ENCODE data around the gene MTA3. TPM values are rescaled to one million over a fixed set of nuclear protein-coding genes. Genes with fewer than 3 reads are reported as not detected.

MTA3 gene
- total and polyA plus RNA-seq, 2 donors (not counting 3 experiments of a cell fraction or from before 2014, with no cell fraction given), result 36.3 to 53.3 TPM

GRCh38 chr2:42550870-42551269 is 17.6 kb upstream of the MTA3 start:
- no peaks in the 10 kb centered on the region for H3K4me1 ChIP-seq (ENCODE audit: control insufficient read depth, extremely low read depth, insufficient read depth, low read length)
- H3K9me1 ChIP-seq (replicated peaks; ENCODE audit: control insufficient read depth, extremely low read depth, insufficient read depth, low read length), result no peaks in the 10 kb centered on the region
- dilution Hi-C loops (cut with MboI; ENCODE audit: extremely low pct_ligation_motif_present, low sequenced_read_pairs) (no loop called here), intact Hi-C loops (cut with micrococcal nuclease) (no loop called here)
- no peak overlapping the region for H3K4me3 ChIP-seq (replicated peaks in 1 of 3; ENCODE audit: insufficient read depth in 1 of 3, low read depth in 1 of 3, low read length in 3 of 3)
- no peak for TF ChIP-seq MYC (IDR thresholded peaks at IDR 0.05; ENCODE audit: low read depth, low read length)
- TF ChIP-seq POLR2AphosphoS5 (IDR thresholded peaks at IDR 0.05; ENCODE audit: insufficient read depth, low read depth, low read length), result no peak
- no peak for TF ChIP-seq JUN (IDR thresholded peaks at IDR 0.05; ENCODE audit: borderline replicate concordance, insufficient read depth, insufficient read length, low read depth)
- no peak for TF ChIP-seq EZH2 (IDR thresholded peaks at IDR 0.05; ENCODE audit: borderline replicate concordance, low read depth, low read length, severe bottlenecking)
- no peak for TF ChIP-seq CTCF (IDR thresholded peaks at IDR 0.05; ENCODE audit: extremely low read depth in 1 of 2, insufficient read depth in 1 of 2, low read depth in 1 of 2, low read length in 2 of 2)
- ChIA-PET CTCF (no interaction called here), POLR2A (no interaction called here)
- no TSS peak for BruUV-seq (replicated peaks)
- H3K79me2 ChIP-seq (ENCODE audit: control insufficient read depth, insufficient read depth, low read length), result no peaks in the 10 kb centered on the region
- no peaks in the 10 kb centered on the region for H3K36me3 ChIP-seq (ENCODE audit: control insufficient read depth in 2 of 2, extremely low read depth in 1 of 2, insufficient read depth in 2 of 2, low read length in 2 of 2)
- FAIRE-seq, result no peak
- no peaks in the 10 kb centered on the region for H3K9me3 ChIP-seq (replicated peaks; ENCODE audit: control insufficient read depth, insufficient read depth, low read length)
- no peak overlapping the region for H3K27ac ChIP-seq (ENCODE audit: insufficient read depth, low read depth, low read length)
- no peak for DNase-seq (ENCODE audit: low read depth, low spot score)
- no peak overlapping the region for H3K9ac ChIP-seq (replicated peaks; ENCODE audit: extremely low read depth, insufficient read depth, low read length)
- H3K27me3 ChIP-seq (ENCODE audit: control insufficient read depth in 2 of 2, insufficient read depth in 2 of 2, low read length in 2 of 2), result no peaks in the 10 kb centered on the region
- H4K20me1 ChIP-seq (replicated peaks; ENCODE audit: control insufficient read depth, extremely low read depth, insufficient read depth, low read length), result no peaks in the 10 kb centered on the region
- H2AFZ ChIP-seq (ENCODE audit: low read depth, low read length), result no peak overlapping the region
- H3K4me2 ChIP-seq (ENCODE audit: insufficient read depth, low read length), result no peak overlapping the region

GRCh38 chr2:42554392-42554791 is 14.0 kb upstream of the MTA3 start:
- H3K36me3 ChIP-seq (ENCODE audit: control insufficient read depth in 2 of 2, extremely low read depth in 1 of 2, insufficient read depth in 2 of 2, low read length in 2 of 2), result no peaks in the 10 kb centered on the region
- no peaks in the 10 kb centered on the region for H3K4me1 ChIP-seq (ENCODE audit: control insufficient read depth, extremely low read depth, insufficient read depth, low read length)
- FAIRE-seq (no peak), DNase-seq (ENCODE audit: low read depth, low spot score) (no peak)
- no TSS peak for BruUV-seq (replicated peaks)
- no peak overlapping the region for H3K4me3 ChIP-seq (replicated peaks in 1 of 3; ENCODE audit: insufficient read depth in 1 of 3, low read depth in 1 of 3, low read length in 3 of 3)
- no peak overlapping the region for H3K27ac ChIP-seq (ENCODE audit: insufficient read depth, low read depth, low read length)
- ChIA-PET POLR2A (interaction anchor here (0.7 kb wide), 1 partner anchor 16 kb away, joined by 3 read pairs; no protein-coding TSS in a partner anchor), CTCF (interaction anchor here (1.1 kb wide), 1 partner anchor 32 kb away, joined by 3 read pairs; no protein-coding TSS in a partner anchor)
- H4K20me1 ChIP-seq (replicated peaks; ENCODE audit: control insufficient read depth, extremely low read depth, insufficient read depth, low read length), result no peaks in the 10 kb centered on the region
- no peak overlapping the region for H3K9ac ChIP-seq (replicated peaks; ENCODE audit: extremely low read depth, insufficient read depth, low read length)
- H2AFZ ChIP-seq (ENCODE audit: low read depth, low read length), result no peak overlapping the region
- H3K9me1 ChIP-seq (replicated peaks; ENCODE audit: control insufficient read depth, extremely low read depth, insufficient read depth, low read length), result no peaks in the 10 kb centered on the region
- no peaks in the 10 kb centered on the region for H3K9me3 ChIP-seq (replicated peaks; ENCODE audit: control insufficient read depth, insufficient read depth, low read length)
- no peak overlapping the region for H3K4me2 ChIP-seq (ENCODE audit: insufficient read depth, low read length)
- intact Hi-C loops (cut with micrococcal nuclease) (no loop called here), dilution Hi-C loops (cut with MboI; ENCODE audit: extremely low pct_ligation_motif_present, low sequenced_read_pairs) (no loop called here)
- no peaks in the 10 kb centered on the region for H3K27me3 ChIP-seq (ENCODE audit: control insufficient read depth in 2 of 2, insufficient read depth in 2 of 2, low read length in 2 of 2)
- TF ChIP-seq JUN (IDR thresholded peaks at IDR 0.05; ENCODE audit: borderline replicate concordance, insufficient read depth, insufficient read length, low read depth) (no peak), MYC (IDR thresholded peaks at IDR 0.05; ENCODE audit: low read depth, low read length) (no peak)
- H3K79me2 ChIP-seq (ENCODE audit: control insufficient read depth, insufficient read depth, low read length), result no peaks in the 10 kb centered on the region

Data from endothelial cell of umbilical vein (primary cell).